A673 (cell line): ENCODE measurements around the gene SHLD1. TPM values are rescaled to one million over a fixed set of nuclear protein-coding genes. Genes with fewer than 3 reads are reported as not detected.

Experiments used
- BruUV-seq: library from RNA; stranded (reverse); fragments of 400-500 nt; replicated peaks from 2 replicates; lab custom pipeline; 2021; lab: Mats Ljungman, UMichigan
- CTCF ChIA-PET: fragments of 300-600 bp; sonication (Branson Sonifier 250); formaldehyde crosslinking; loops from one replicate; lab custom pipeline; 2022; ENCODE audit warnings: antibody characterized with exemption; lab: Charles Lee
- POLR2A ChIA-PET: fragments of 300-600 bp; sonication (Branson Sonifier 250); formaldehyde crosslinking; loops from one replicate; lab custom pipeline; 2022; ENCODE audit warnings: antibody characterized with exemption; ENCODE audit not compliant: low non-redundant PET; lab: Charles Lee
- DNase-seq: peaks from one replicate; pipeline ENCODE4 v3.0.0-alpha.2; 2015; ENCODE audit warnings: low spot score
- H3K27ac ChIP-seq: fragments of 200-600 bp; sonication (generic); 2 replicates; pipeline ENCODE4 v1.5.1; 2016; ENCODE audit warnings: mixed run types, low read depth, mild to moderate bottlenecking, mixed read lengths, antibody characterized with exemption, low read length; ENCODE audit not compliant: poor library complexity, severe bottlenecking
- H3K27me3 ChIP-seq: fragments of 200-600 bp; sonication (generic); replicated peaks from 2 replicates; pipeline ENCODE4 v1.6.1; 2017; ENCODE audit warnings: mixed run types, low read depth, mild to moderate bottlenecking, mixed read lengths, antibody characterized with exemption, low read length; ENCODE audit not compliant: insufficient read depth, poor library complexity
- H3K36me3 ChIP-seq: fragments of 200-600 bp; sonication (generic); 2 replicates; pipeline ENCODE4 v1.6.1; 2016; ENCODE audit warnings: mixed run types, mild to moderate bottlenecking, mixed read lengths, antibody characterized with exemption, low read length; ENCODE audit not compliant: insufficient read depth, poor library complexity, severe bottlenecking
- H3K4me1 ChIP-seq: fragments of 200-600 bp; sonication (generic); 2 replicates; pipeline ENCODE4 v1.6.1; 2017; ENCODE audit warnings: mixed run types, mild to moderate bottlenecking, mixed read lengths, antibody characterized with exemption, low read length; ENCODE audit not compliant: insufficient read depth, poor library complexity, severe bottlenecking
- H3K4me3 ChIP-seq: fragments of 200-600 bp; sonication (generic); 2 replicates; pipeline ENCODE4 v1.5.1; 2016; ENCODE audit warnings: low read depth, mixed run types, mild to moderate bottlenecking, mixed read lengths, low read length; ENCODE audit not compliant: poor library complexity, severe bottlenecking
- H3K9me3 ChIP-seq: fragments of 200-600 bp; sonication (generic); 2 replicates; pipeline ENCODE4 v1.6.1; 2016; ENCODE audit warnings: mixed run types, low read depth, mild to moderate bottlenecking, mixed read lengths, antibody characterized with exemption, low read length; ENCODE audit not compliant: poor library complexity, severe bottlenecking
- EZH2 ChIP-seq: fragments of 200-600 bp; sonication (generic); IDR thresholded peaks from 2 replicates; pipeline ENCODE4 v1.6.1; 2017; ENCODE audit warnings: borderline replicate concordance, low read depth, mild to moderate bottlenecking, mixed read lengths, antibody characterized with exemption, low read length; ENCODE audit not compliant: poor library complexity, severe bottlenecking
- intact Hi-C: fragments of 100-400 bp; cut with micrococcal nuclease; formaldehyde crosslinking; loops from one replicate; pipeline ENCODE4 v1.10.0; 2022; ENCODE audit not compliant: unreplicated experiment
- total RNA-seq: library from RNA; stranded (reverse); gene quantifications from 2 replicates; pipeline ENCODE4 v1.2.3, GENCODE V29; 2021
- TF ChIP-seq, protein P1 (sequence below): fragments of 300-800, 200-600 bp; sonication (generic); conservative IDR thresholded peaks from 2 replicates; pipeline ENCODE4 v1.5.1; 2017; ENCODE audit warnings: low read depth, mild to moderate bottlenecking, antibody characterized with exemption, low read length, moderate library complexity, mixed read lengths

The SHLD1 gene
- total RNA-seq, 1 experiment from 2014 or later, result 5.8 TPM

GRCh38 chr20:5886788-5887187 is 136.6 kb downstream of the SHLD1 start:
- Histone ChIP-seq H3K27me3 (peaks cover 8% of the 10 kb centered on the region), H3K36me3 (no peaks in the 10 kb centered on the region), H3K9me3 (no peaks in the 10 kb centered on the region), H3K4me3 (no peak overlapping the region), H3K27ac (no peak overlapping the region), H3K4me1 (no peaks in the 10 kb centered on the region)
- ChIA-PET POLR2A (no interaction called here), CTCF (no interaction called here)
- no TSS peak for BruUV-seq
- TF ChIP-seq, protein P1, sequence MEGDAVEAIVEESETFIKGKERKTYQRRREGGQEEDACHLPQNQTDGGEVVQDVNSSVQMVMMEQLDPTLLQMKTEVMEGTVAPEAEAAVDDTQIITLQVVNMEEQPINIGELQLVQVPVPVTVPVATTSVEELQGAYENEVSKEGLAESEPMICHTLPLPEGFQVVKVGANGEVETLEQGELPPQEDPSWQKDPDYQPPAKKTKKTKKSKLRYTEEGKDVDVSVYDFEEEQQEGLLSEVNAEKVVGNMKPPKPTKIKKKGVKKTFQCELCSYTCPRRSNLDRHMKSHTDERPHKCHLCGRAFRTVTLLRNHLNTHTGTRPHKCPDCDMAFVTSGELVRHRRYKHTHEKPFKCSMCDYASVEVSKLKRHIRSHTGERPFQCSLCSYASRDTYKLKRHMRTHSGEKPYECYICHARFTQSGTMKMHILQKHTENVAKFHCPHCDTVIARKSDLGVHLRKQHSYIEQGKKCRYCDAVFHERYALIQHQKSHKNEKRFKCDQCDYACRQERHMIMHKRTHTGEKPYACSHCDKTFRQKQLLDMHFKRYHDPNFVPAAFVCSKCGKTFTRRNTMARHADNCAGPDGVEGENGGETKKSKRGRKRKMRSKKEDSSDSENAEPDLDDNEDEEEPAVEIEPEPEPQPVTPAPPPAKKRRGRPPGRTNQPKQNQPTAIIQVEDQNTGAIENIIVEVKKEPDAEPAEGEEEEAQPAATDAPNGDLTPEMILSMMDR, result no peak
- no peak for TF ChIP-seq EZH2
- intact Hi-C loops, result no loop called here
- no peak for DNase-seq

DNA sequence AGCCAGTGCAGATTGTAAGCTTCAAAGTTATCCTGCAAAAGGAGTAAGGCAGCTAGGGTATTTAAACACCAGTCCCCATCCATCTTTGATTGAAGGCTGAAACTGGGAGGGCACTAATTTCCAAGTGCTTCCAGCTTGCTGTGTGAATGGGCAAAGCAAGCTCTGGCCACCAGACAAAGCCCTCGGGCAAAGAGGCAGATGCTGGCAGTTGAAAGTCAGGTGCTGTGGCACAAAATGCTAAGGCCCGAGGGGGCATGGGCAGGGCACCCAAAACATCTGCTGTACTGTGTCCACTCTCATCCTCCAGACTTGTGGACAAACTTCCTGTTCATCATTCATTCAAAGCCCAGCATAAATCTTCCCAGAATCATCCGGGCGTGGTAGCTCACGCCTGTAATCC is 137.2 kb downstream of the SHLD1 start:
- Histone ChIP-seq H3K27ac (no peak overlapping the region), H3K27me3 (peaks cover 8% of the 10 kb centered on the region), H3K9me3 (no peaks in the 10 kb centered on the region), H3K36me3 (no peaks in the 10 kb centered on the region), H3K4me3 (no peak overlapping the region), H3K4me1 (no peaks in the 10 kb centered on the region)
- TF ChIP-seq, protein P1, result no peak
- no peak for TF ChIP-seq EZH2
- intact Hi-C loops, result no loop called here
- BruUV-seq, result no TSS peak
- ChIA-PET POLR2A (no interaction called here), CTCF (no interaction called here)
- no peak for DNase-seq

- Histone ChIP-seq H3K9me3 (no peaks in the 10 kb centered on the region), H3K4me1 (no peaks in the 10 kb centered on the region), H3K27me3 (peaks cover 8% of the 10 kb centered on the region), H3K4me3 (no peak overlapping the region), H3K36me3 (no peaks in the 10 kb centered on the region), H3K27ac (no peak overlapping the region)
- BruUV-seq, result no TSS peak
- intact Hi-C loops, result no loop called here
- DNase-seq, result no peak
- ChIA-PET CTCF (no interaction called here), POLR2A (no interaction called here)
- TF ChIP-seq EZH2, result no peak
- TF ChIP-seq, protein P1, result no peak
These were observed 137.8 kb downstream of the SHLD1 start for GRCh38 chr20:5888041-5888440.
